H1 (cell line): ENCODE data around the gene TMA7. TPM values are rescaled to one million over a fixed set of nuclear protein-coding genes. Genes with fewer than 3 reads are reported as not detected.

Experiments
- CTCF ChIA-PET: fragments of 300-600 bp; sonication (Branson Sonifier 250); formaldehyde crosslinking; loops from one replicate; lab custom pipeline; 2021; ENCODE audit not compliant: partially characterized antibody; lab: Charles Lee
- POLR2A ChIA-PET: fragments of 300-600 bp; sonication (Branson Sonifier 250); formaldehyde crosslinking; loops from one replicate; lab custom pipeline; 2021; ENCODE audit warnings: inconsistent platforms; ENCODE audit not compliant: partially characterized antibody; lab: Charles Lee
- DNase-seq, 2 experiments: peaks; one replicate each; pipeline versions ENCODE4 v3.0.0 to v3.0.0-alpha.2; 2010 to 2022; ENCODE audit warnings: low spot score in 2 of 2, low read depth in 1 of 2, mixed read lengths in 1 of 2
- FAIRE-seq: peaks from 2 replicates; lab custom pipeline; 2011; peaks lifted over from hg19 to GRCh38; lab: Jason Lieb, UNC
- H2AFZ ChIP-seq: 2 replicates; pipeline ENCODE4 v1.8.1; 2012; ENCODE audit warnings: low read length, inconsistent platforms
- H2AK5ac ChIP-seq: 2 replicates; pipeline ENCODE4 v1.6.1; 2013; ENCODE audit warnings: low read depth, low read length
- H2BK120ac ChIP-seq: replicated peaks from 2 replicates; pipeline ENCODE3; 2013; ENCODE audit warnings: low read depth, low read length, inconsistent platforms
- H2BK12ac ChIP-seq: 2 replicates; pipeline ENCODE4 v1.6.1; 2013; ENCODE audit warnings: low read depth, low read length
- H2BK15ac ChIP-seq: 2 replicates; pipeline ENCODE4 v1.6.1; 2013; ENCODE audit warnings: low read length
- H2BK20ac ChIP-seq: 2 replicates; pipeline ENCODE4 v1.6.1; 2013; ENCODE audit warnings: low read length
- H2BK5ac ChIP-seq: 2 replicates; pipeline ENCODE4 v1.6.1; 2013; ENCODE audit warnings: low read depth, low read length
- H3K14ac ChIP-seq: 2 replicates; pipeline ENCODE4 v1.6.1; 2013; ENCODE audit warnings: inconsistent platforms; ENCODE audit not compliant: insufficient read length
- H3K18ac ChIP-seq: 2 replicates; pipeline ENCODE4 v1.6.1; 2013; ENCODE audit warnings: low read length; ENCODE audit errors: extremely low read depth
- H3K23ac ChIP-seq: 2 replicates; pipeline ENCODE4 v1.6.1; 2013; ENCODE audit warnings: inconsistent platforms; ENCODE audit not compliant: insufficient read length
- H3K23me2 ChIP-seq: 2 replicates; pipeline ENCODE4 v1.6.1; 2013; ENCODE audit warnings: low read depth, low read length
- H3K27ac ChIP-seq: 2 replicates; pipeline ENCODE4 v1.6.1; 2011; ENCODE audit warnings: low read depth, low read length, inconsistent platforms
- H3K27me3 ChIP-seq, 4 experiments: replicated peaks in 1 of 4; 1 replicate in 1 of 4; 2 replicates in 3 of 4; pipeline versions ENCODE4 v1.6.1 to v1.8.1; 2011 to 2013; ENCODE audit warnings: low read length in 3 of 4, mild to moderate bottlenecking in 3 of 4, inconsistent platforms in 2 of 4, mixed read lengths in 2 of 4, moderate library complexity in 1 of 4; ENCODE audit not compliant: control insufficient read depth in 3 of 4, insufficient read depth in 3 of 4; ENCODE audit errors: extremely low read depth in 1 of 4
- H3K36me3 ChIP-seq, 4 experiments: 2 replicates each; pipeline versions ENCODE4 v1.6.1 to v1.8.1; 2011 to 2013; ENCODE audit warnings: mild to moderate bottlenecking in 4 of 4, low read length in 3 of 4, moderate library complexity in 2 of 4, control low read depth in 1 of 4, inconsistent platforms in 1 of 4; ENCODE audit not compliant: insufficient read depth in 4 of 4, control insufficient read depth in 2 of 4
- H3K4ac ChIP-seq: replicated peaks from 2 replicates; pipeline ENCODE3; 2013; ENCODE audit warnings: low read length, low read depth, mixed read lengths, inconsistent platforms; ENCODE audit not compliant: insufficient read length
- H3K4me1 ChIP-seq, 4 experiments: replicated peaks in 1 of 4; 1 replicate in 1 of 4; 2 replicates in 3 of 4; pipeline versions ENCODE4 v1.6.1 to v1.8.1; 2011 to 2013; ENCODE audit warnings: low read length in 3 of 4, inconsistent platforms in 2 of 4, mixed read lengths in 1 of 4; ENCODE audit not compliant: insufficient read depth in 4 of 4, control insufficient read depth in 3 of 4
- H3K4me2 ChIP-seq, 2 experiments: 2 replicates each; pipeline versions ENCODE4 v1.6.1 to v1.8.1; 2011 to 2013; ENCODE audit warnings: low read depth in 2 of 2, low read length in 2 of 2, control low read depth in 1 of 2, inconsistent platforms in 1 of 2, mild to moderate bottlenecking in 1 of 2; ENCODE audit not compliant: insufficient read depth in 1 of 2
- H3K4me3 ChIP-seq, 4 experiments: fragments of 200-600, 300-600 bp in 1 of 4; sonication (generic), shearing (Covaris generic), sonication (Bioruptor Twin) in 1 of 4; 2 replicates each; pipeline versions ENCODE4 v1.5.1 to v1.8.1; 2011 to 2016; ENCODE audit warnings: low read length in 4 of 4, low read depth in 3 of 4, control low read depth in 2 of 4, inconsistent platforms in 2 of 4, mild to moderate bottlenecking in 2 of 4, mixed read lengths in 1 of 4, moderate library complexity in 1 of 4; ENCODE audit not compliant: insufficient read depth in 2 of 4; ENCODE audit errors: extremely low read depth in 1 of 4
- H3K56ac ChIP-seq: replicated peaks from 2 replicates; pipeline ENCODE3; 2013; ENCODE audit warnings: low read depth, mild to moderate bottlenecking, mixed read lengths, low read length, inconsistent platforms; ENCODE audit not compliant: insufficient read length
- H3K79me1 ChIP-seq: 2 replicates; pipeline ENCODE4 v1.6.1; 2013; ENCODE audit warnings: low read depth, low read length, control low read depth
- H3K79me2 ChIP-seq, 2 experiments: 2 replicates each; pipeline versions ENCODE4 v1.6.1 to v1.8.1; 2012 to 2013; ENCODE audit warnings: low read length in 2 of 2, mild to moderate bottlenecking in 2 of 2, inconsistent platforms in 1 of 2; ENCODE audit not compliant: insufficient read depth in 2 of 2, control insufficient read depth in 1 of 2
- H3K9ac ChIP-seq, 4 experiments: replicated peaks in 1 of 4; 1 replicate in 1 of 4; 2 replicates in 3 of 4; pipeline versions ENCODE4 v1.6.1 to v1.8.1; 2011 to 2013; ENCODE audit warnings: low read depth in 3 of 4, low read length in 3 of 4, control low read depth in 2 of 4, mild to moderate bottlenecking in 2 of 4, moderate library complexity in 2 of 4, inconsistent platforms in 1 of 4; ENCODE audit errors: extremely low read depth in 1 of 4
- H3K9me3 ChIP-seq, 2 experiments: 2 replicates each; pipeline versions ENCODE4 v1.6.1 to v1.8.1; 2012 to 2013; ENCODE audit warnings: mild to moderate bottlenecking in 2 of 2, moderate library complexity in 2 of 2, control low read depth in 1 of 2, inconsistent platforms in 1 of 2, low read depth in 1 of 2, low read length in 1 of 2, mixed read lengths in 1 of 2; ENCODE audit not compliant: insufficient read depth in 2 of 2
- H4K20me1 ChIP-seq, 2 experiments: replicated peaks in 1 of 2; 2 replicates each; pipeline versions ENCODE3 to v1.8.1; 2011 to 2013; ENCODE audit warnings: inconsistent platforms in 2 of 2, low read length in 2 of 2, mild to moderate bottlenecking in 1 of 2; ENCODE audit not compliant: insufficient read depth in 2 of 2, control insufficient read depth in 1 of 2
- H4K5ac ChIP-seq: 2 replicates; pipeline ENCODE4 v1.6.1; 2013; ENCODE audit warnings: low read length, low read depth, mixed read lengths, inconsistent platforms; ENCODE audit not compliant: insufficient read length
- H4K8ac ChIP-seq: 2 replicates; pipeline ENCODE4 v1.8.0; 2013; ENCODE audit warnings: mild to moderate bottlenecking, moderate library complexity, low read length, inconsistent platforms; ENCODE audit not compliant: insufficient read depth; ENCODE audit errors: extremely low read depth
- H4K91ac ChIP-seq: replicated peaks from 2 replicates; pipeline ENCODE3; 2013; ENCODE audit warnings: low read length, mixed read lengths, inconsistent platforms; ENCODE audit not compliant: insufficient read length
- CHD2 ChIP-seq: IDR thresholded peaks from 2 replicates; pipeline ENCODE4 v1.6.1; 2012; ENCODE audit warnings: low read length, improper control_type of control experiment
- E2F6 ChIP-seq: IDR thresholded peaks from 2 replicates; pipeline ENCODE4 v1.6.1; 2012; ENCODE audit warnings: inconsistent platforms
- EGR1 ChIP-seq: IDR thresholded peaks from 2 replicates; pipeline ENCODE4 v1.6.1; 2011; ENCODE audit warnings: low read depth, low read length, borderline replicate concordance
- EP300 ChIP-seq, 2 experiments: IDR thresholded peaks; 1 replicate in 1 of 2; 2 replicates in 1 of 2; pipeline ENCODE4 v1.6.1; 2011 to 2012; ENCODE audit warnings: low read depth in 2 of 2, low read length in 2 of 2, mild to moderate bottlenecking in 2 of 2, borderline replicate concordance in 1 of 2, inconsistent platforms in 1 of 2, moderate library complexity in 1 of 2
- FOSL1 ChIP-seq: IDR thresholded peaks from 2 replicates; pipeline ENCODE4 v1.6.1; 2011; ENCODE audit warnings: mild to moderate bottlenecking, low read depth, low read length, moderate library complexity; ENCODE audit not compliant: insufficient read depth
- HDAC6 ChIP-seq: IDR thresholded peaks from one replicate; pipeline ENCODE4 v1.7.1; 2012; ENCODE audit warnings: low read depth, mild to moderate bottlenecking, inconsistent platforms, low read length, moderate library complexity
- JUND ChIP-seq: IDR thresholded peaks from 2 replicates; pipeline ENCODE4 v1.6.1; 2011; ENCODE audit warnings: mild to moderate bottlenecking, improper control_type of control experiment, low read length
- SIRT6 ChIP-seq: IDR thresholded peaks from one replicate; pipeline ENCODE4 v1.7.1; 2012; ENCODE audit warnings: low read length, inconsistent platforms
- SP2 ChIP-seq: IDR thresholded peaks from 2 replicates; pipeline ENCODE4 v1.6.1; 2012; ENCODE audit warnings: mild to moderate bottlenecking, low read length, inconsistent platforms
- SRF ChIP-seq: IDR thresholded peaks from 2 replicates; pipeline ENCODE4 v1.6.1; 2011; ENCODE audit warnings: mild to moderate bottlenecking, low read depth, low read length, moderate library complexity
- TBP ChIP-seq: IDR thresholded peaks from 2 replicates; pipeline ENCODE4 v1.6.1; 2011; ENCODE audit warnings: low read depth, low read length, improper control_type of control experiment
- ZNF274 ChIP-seq: IDR thresholded peaks from 2 replicates; pipeline ENCODE4 v1.7.0; 2012; ENCODE audit warnings: low read length, borderline replicate concordance; ENCODE audit errors: extremely low read depth
- WGBS, 2 experiments: shearing (Covaris generic) in 1 of 2; methylation state at CpG; one replicate each; pipeline versions ENCODE4 v1.1.6 to v1.1.7; 2013 to 2015; ENCODE audit warnings: low lambda C conversion rate in 2 of 2, mixed read lengths in 2 of 2, inconsistent platforms in 1 of 2, low coverage in 1 of 2, missing lambda C conversion rate in 1 of 2; ENCODE audit not compliant: insufficient replicate concordance in 2 of 2, insufficient coverage in 1 of 2, insufficient read length in 1 of 2; ENCODE audit errors: extremely low coverage in 1 of 2, missing lambda C conversion rate in 1 of 2; 5-methylcytosine and 5-hydroxymethylcytosine counted together
- polyA plus RNA-seq, 7 experiments: library from polyadenylated mRNA; depleted of rRNA in 3 of 7; stranded (reverse) in 5 of 7; unstranded in 2 of 7; fragments of >200 nt in 5 of 7; fragments of 200-250 nt in 2 of 7; gene quantifications; 1 replicate in 5 of 7; 2 replicates in 1 of 7; 4 replicates in 1 of 7; pipeline versions ENCODE4 v1.2.1 to v1.2.3, GENCODE V29; 2011 to 2013; ENCODE audit warnings: missing spikeins in 2 of 7, mixed read lengths in 2 of 7
- total RNA-seq: library from RNA; stranded (reverse); fragmentation: NEBNext Ultra II Directional; extraction: Animal tissue kit (Norgen Biotek cat#: 25700); gene quantifications from 2 replicates; pipeline ENCODE4 v1.2.1, GENCODE V29; 2021

The TMA7 gene
- total and polyA plus RNA-seq, 2 of the 8 experiments (the other 6 are each of a cell fraction or from before 2014, with no cell fraction given), result 138 to 305 TPM

- H3K36me3 ChIP-seq, result peaks cover 4 to 26% (median 12%) of the 10 kb centered on the region in 4 experiments; a peak in 6 of 8 replicates
- peak overlapping the region; percentile 76; the same call in 1 of the 2 replicates for H3K27ac ChIP-seq
- H3K9ac ChIP-seq, result peak overlapping the region in 1 of 4 experiments; percentile 10; a peak in 1 of 7 replicates
- no peaks in the 10 kb centered on the region for H3K9me3 ChIP-seq
- H3K56ac ChIP-seq, result no peak overlapping the region
- H3K4me2 ChIP-seq, result no peak overlapping the region; a peak in 1 of 4 replicates
- no peak for FAIRE-seq
- peaks cover 4 to 5% of the 10 kb centered on the region in 2 experiments for H4K20me1 ChIP-seq
- H2BK20ac ChIP-seq, result no peak overlapping the region
- H4K8ac ChIP-seq, result no peak overlapping the region
- H3K4me3 ChIP-seq, result no peak overlapping the region
- H3K23ac ChIP-seq, result no peak overlapping the region
- H3K14ac ChIP-seq, result no peak overlapping the region
- WGBS, 2 experiments, result 91% methylated on average over 8 of the region's 8 CpGs; no CpG with 5 or more reads in 1 of the 2 experiments
- H2AFZ ChIP-seq, result no peak overlapping the region
- peaks cover 10% of the 10 kb centered on the region for H3K23me2 ChIP-seq
- ChIA-PET POLR2A (interaction anchor here (1.0 to 31.5 kb wide), 7 partner anchors 9 to 190 kb away, joined by 3 to 650 read pairs (median 19); partner anchors contain the start of genes ATRIP, CCDC51, TMA7 and ZNF589), CTCF (interaction anchor here (0.7 to 7.7 kb wide), 19 partner anchors 9 to 237 kb away, joined by 3 to 220 read pairs (median 4); partner anchors contain the start of gene ATRIP)
- H3K18ac ChIP-seq, result no peak overlapping the region
- no peak overlapping the region for H4K5ac ChIP-seq
- no peaks in the 10 kb centered on the region for H3K27me3 ChIP-seq
- H2BK15ac ChIP-seq, result no peak overlapping the region
- no peak overlapping the region for H2BK120ac ChIP-seq
- peaks cover 15% of the 10 kb centered on the region for H3K79me1 ChIP-seq
- H2AK5ac ChIP-seq, result no peak overlapping the region
- H3K4ac ChIP-seq, result no peak overlapping the region
- no peak overlapping the region for H4K91ac ChIP-seq
- peaks cover 20 to 46% of the 10 kb centered on the region in 2 experiments for H3K79me2 ChIP-seq
- H2BK5ac ChIP-seq, result 0 out of 2 replicates have a peak overlapping the region, but pooled peaks have one; percentile 91
- peaks cover 7 to 25% (median 20%) of the 10 kb centered on the region in 4 experiments for H3K4me1 ChIP-seq
- H2BK12ac ChIP-seq, result no peak overlapping the region
- DNase-seq, result no peak
- no peak for TF ChIP-seq SP2
- no peak for TF ChIP-seq SIRT6
- no peak for TF ChIP-seq EGR1
- TF ChIP-seq ZNF274, result no peak
- no peak for TF ChIP-seq HDAC6
- TF ChIP-seq E2F6, result no peak
- TF ChIP-seq SRF, result no peak
- TF ChIP-seq JUND, result no peak
- TF ChIP-seq FOSL1, result no peak
- no peak for TF ChIP-seq TBP
- no peak for TF ChIP-seq CHD2
- no peak for TF ChIP-seq EP300 (IDR thresholded peaks at IDR 0.05; ENCODE audit: borderline replicate concordance in 1 of 2, low read depth in 2 of 2, low read length in 2 of 2)
Measured at GRCh38 chr3:48431224-48432029, 8.6 kb upstream of the TMA7 start.
